Medulla oblongata (tissue), 1 donor: ENCODE results near the gene CDK6.
"Not testable (repeated sequence)": the region's sequence is repeated elsewhere in the genome, so short reads cannot be mapped to it uniquely, and the experiment has no call there.

ENCODE experiments used
- DNase-seq: peaks from one replicate; pipeline ENCODE4 v3.0.0-alpha.2; 2015; ENCODE audit errors: extremely low spot score

The CDK6 gene

GRCh38 chr7:92624298-92624996 is 211.9 kb downstream of the CDK6 start:
- no peak for DNase-seq

GRCh38 chr7:92623544-92623943 is 212.8 kb downstream of the CDK6 start:
- DNase-seq: no peak

- no peak for DNase-seq
Observed at GRCh38 chr7:92622685-92623084, 213.7 kb downstream of the CDK6 start.

GRCh38 chr7:92622030-92622429 is 214.3 kb downstream of the CDK6 start:
- no peak for DNase-seq

GRCh38 chr7:92621561-92622023 is 214.8 kb downstream of the CDK6 start:
- no peak for DNase-seq

- DNase-seq: peak; percentile 86
Observed at GRCh38 chr7:92621026-92621540, 215.3 kb downstream of the CDK6 start.

- no peak for DNase-seq
Observed at GRCh38 chr7:92615861-92616260, 220.5 kb downstream of the CDK6 start.

- peak; percentile 84 for DNase-seq
Observed at GRCh38 chr7:92614660-92615174, 221.7 kb downstream of the CDK6 start.

GRCh38 chr7:92613720-92614119 is 222.7 kb downstream of the CDK6 start:
- no peak for DNase-seq

- DNase-seq: no peak
Observed at GRCh38 chr7:92613214-92613613, 223.2 kb downstream of the CDK6 start.

- DNase-seq: no peak
Observed at GRCh38 chr7:92612501-92612900, 223.9 kb downstream of the CDK6 start.

GRCh38 chr7:92611735-92612134 is 224.6 kb downstream of the CDK6 start:
- DNase-seq: no peak

GRCh38 chr7:92609921-92610518 is 226.4 kb downstream of the CDK6 start:
- DNase-seq: peak; percentile 64

- no peak for DNase-seq
Observed at GRCh38 chr7:92608380-92609322, 227.7 kb downstream of the CDK6 start.

- no peak for DNase-seq
Observed at GRCh38 chr7:92606985-92607384, 229.4 kb downstream of the CDK6 start.

- DNase-seq: not testable (repeated sequence)
Observed at GRCh38 chr7:92604517-92604916, 231.9 kb downstream of the CDK6 start.

- DNase-seq: no peak
Observed at GRCh38 chr7:92603089-92603445, 233.3 kb downstream of the CDK6 start.

GRCh38 chr7:92602352-92603088 is 233.9 kb downstream of the CDK6 start:
- DNase-seq: no peak

- DNase-seq: no peak
Observed at GRCh38 chr7:92598310-92598981, 237.9 kb downstream of the CDK6 start.

- no peak for DNase-seq
Observed at GRCh38 chr7:92595281-92595680, 241.1 kb downstream of the CDK6 start.

- no peak for DNase-seq
Observed at GRCh38 chr7:92594746-92595145, 241.6 kb downstream of the CDK6 start.
